HG02571 (cell line): ENCODE data around the gene SMIM7.

ENCODE experiments used
- ATAC-seq: cut with Tn5 transposase; IDR thresholded peaks from one replicate; pipeline ENCODE4 v1.9.1; 2021; ENCODE audit warnings: mild to moderate bottlenecking, moderate library complexity; ENCODE audit not compliant: unreplicated experiment

The SMIM7 gene

GRCh38 chr19:16596399-16596798 is 63.5 kb downstream of the SMIM7 start:
- no peak for ATAC-seq
